K562 (cell line): ENCODE results near the gene BEST3. TPM values are rescaled to one million over a fixed set of nuclear protein-coding genes. Genes with fewer than 3 reads are reported as not detected.

Experiments used
- DEAF1 ChIP-seq: fragments of 450-650 bp; formaldehyde crosslinking; IDR thresholded peaks from 2 replicates; pipeline ENCODE4 v1.4.0; 2020; ENCODE audit warnings: mild to moderate bottlenecking, moderate library complexity
- FOSL1 ChIP-seq: fragments of 200-800 bp; sonication (Bioruptor generic); conservative IDR thresholded peaks from 2 replicates; pipeline ENCODE4 v1.6.1; 2016; ENCODE audit warnings: missing genetic modification characterization, missing compliant biosample characterization
- FOXA3 ChIP-seq, 2 experiments: fragments of 450-650 bp in 1 of 2; sonication (generic) in 1 of 2; formaldehyde crosslinking; IDR thresholded peaks in 1 of 2; conservative IDR thresholded peaks in 1 of 2; 2 replicates each; pipeline versions ENCODE4 v1.4.0 to v1.8.0; 2020 to 2022; ENCODE audit warnings: mild to moderate bottlenecking in 2 of 2, missing genetic modification reagents in 1 of 2
- HMG20A ChIP-seq: fragments of 450-650 bp; formaldehyde crosslinking; conservative IDR thresholded peaks from 2 replicates; pipeline ENCODE4 v1.4.0; 2020; ENCODE audit warnings: mild to moderate bottlenecking, mixed read lengths
- KDM1A ChIP-seq, 2 experiments: fragments of 450-650 bp; IDR thresholded peaks; 2 replicates each; pipeline ENCODE4 v1.6.1; 2016; ENCODE audit warnings: mild to moderate bottlenecking in 2 of 2
- NCOA2 ChIP-seq, 2 experiments: fragments of 450-650 bp; IDR thresholded peaks; 2 replicates each; pipeline ENCODE4 v1.6.1; 2018; ENCODE audit warnings: mild to moderate bottlenecking in 2 of 2, moderate library complexity in 1 of 2; ENCODE audit not compliant: partially characterized antibody in 2 of 2
- NUFIP1 ChIP-seq: fragments of 450-650 bp; IDR thresholded peaks from 2 replicates; pipeline ENCODE4 v1.6.1; 2018; ENCODE audit not compliant: partially characterized antibody
- PKNOX1 ChIP-seq: fragments of 450-650 bp; IDR thresholded peaks from 2 replicates; pipeline ENCODE4 v1.6.1; 2016
- RAD21 ChIP-seq, 2 experiments: fragments of 250-450 bp in 1 of 2; fragments of 450-650 bp in 1 of 2; sonication (Bioruptor Pico) in 1 of 2; formaldehyde crosslinking in 1 of 2; IDR thresholded peaks in 1 of 2; conservative IDR thresholded peaks in 1 of 2; 2 replicates each; pipeline versions ENCODE4 v1.4.0 to v1.8.0; 2020 to 2022; ENCODE audit warnings: mild to moderate bottlenecking in 2 of 2, moderate library complexity in 1 of 2
- RBM14 ChIP-seq: fragments of 200-400 bp; formaldehyde crosslinking; IDR thresholded peaks from 2 replicates; pipeline ENCODE4 v1.6.1; 2018; ENCODE audit warnings: low read depth, mild to moderate bottlenecking, low read length, moderate library complexity, borderline replicate concordance; ENCODE audit not compliant: insufficient read depth
- RBM22 ChIP-seq: fragments of 200-400 bp; formaldehyde crosslinking; IDR thresholded peaks from 2 replicates; pipeline ENCODE4 v1.6.1; 2018; ENCODE audit warnings: low read length, low read depth; ENCODE audit not compliant: poor library complexity, severe bottlenecking
- RBM34 ChIP-seq: fragments of 200-400 bp; formaldehyde crosslinking; IDR thresholded peaks from 2 replicates; pipeline ENCODE4 v1.6.1; 2018; ENCODE audit warnings: low read length, borderline replicate concordance; ENCODE audit not compliant: insufficient read depth
- SETDB1 ChIP-seq: IDR thresholded peaks from one replicate; pipeline ENCODE4 v1.6.1; 2012; ENCODE audit warnings: low read length, control low read depth, inconsistent platforms
- SMARCA4 ChIP-seq: fragments of 450-650 bp; IDR thresholded peaks from 2 replicates; pipeline ENCODE4 v1.6.1; 2016
- SOX6 ChIP-seq: fragments of 450-650 bp; IDR thresholded peaks from 2 replicates; pipeline ENCODE4 v1.6.1; 2014; ENCODE audit warnings: mild to moderate bottlenecking
- STAT6 ChIP-seq: sonication (generic); formaldehyde crosslinking; IDR thresholded peaks from 2 replicates; pipeline ENCODE4 v1.8.1; 2023; ENCODE audit warnings: mild to moderate bottlenecking, missing genetic modification reagents
- ZBTB49 ChIP-seq: sonication (generic); formaldehyde crosslinking; IDR thresholded peaks from 2 replicates; pipeline ENCODE4 v1.8.0; 2022; ENCODE audit warnings: missing genetic modification reagents, mild to moderate bottlenecking, borderline replicate concordance
- ZNF124 ChIP-seq: sonication (generic); formaldehyde crosslinking; IDR thresholded peaks from 2 replicates; pipeline ENCODE4 v1.8.1; 2022; ENCODE audit warnings: missing genetic modification reagents
- ZNF133 ChIP-seq: fragments of 250-450 bp; sonication (Bioruptor Pico); IDR thresholded peaks from 2 replicates; pipeline ENCODE4 v1.4.0; 2020; ENCODE audit warnings: mild to moderate bottlenecking
- ZNF354B ChIP-seq: fragments of 250-450 bp; sonication (Bioruptor Pico); IDR thresholded peaks from 2 replicates; pipeline ENCODE4 v1.4.0; 2020
- ZNF444 ChIP-seq: fragments of 250-450 bp; sonication (Bioruptor Pico); IDR thresholded peaks from 2 replicates; pipeline ENCODE4 v1.4.0; 2020; ENCODE audit warnings: mild to moderate bottlenecking, moderate library complexity
- ZNF766 ChIP-seq: fragments of 200-800 bp; sonication (Bioruptor generic); conservative IDR thresholded peaks from 2 replicates; pipeline ENCODE4 v1.6.1; 2016; ENCODE audit warnings: missing genetic modification characterization, missing compliant biosample characterization
- polyA plus RNA-seq, 8 experiments: library from polyadenylated mRNA; depleted of rRNA in 4 of 8; stranded (reverse) in 5 of 8; unstranded in 3 of 8; fragments of >200 nt; fragmentation: Nextera tagmentation in 2 of 8; fragmentation: Illumina TruSeq in 1 of 8; extraction: Ambion mirVana in 2 of 8; extraction: Trizol in 1 of 8; gene quantifications; 2 replicates each; pipeline versions ENCODE4 v1.2.1 to v1.2.3, GENCODE V29; 2011 to 2014; ENCODE audit warnings: inconsistent platforms in 1 of 8, missing spikeins in 1 of 8
- total RNA-seq, 7 experiments: library from RNA; depleted of rRNA in 6 of 7; stranded (reverse); fragments of >200 nt in 6 of 7; fragmentation: Illumina TruSeq in 2 of 7; extraction: Trizol in 2 of 7; gene quantifications; 2 replicates each; pipeline versions ENCODE4 v1.2.1 to v1.2.3, GENCODE V29; 2011 to 2021; ENCODE audit warnings: low replicate concordance in 1 of 7

The BEST3 gene
- total and polyA plus RNA-seq, 9 of the 15 experiments (the other 6 are each of a cell fraction or from before 2014, with no cell fraction given) = 0.15 TPM; not detected in 8

GRCh38 chr12:69623970-69624369 lies 75.1 kb downstream of the BEST3 start (continued):
- peak; percentile 27; the same call in 1 of the 2 replicates for TF ChIP-seq DEAF1 (CRISPR knock-in tag)
- no peak for TF ChIP-seq RBM34
- no peak for TF ChIP-seq RBM22
- peak in 1 of 2 experiments; percentile 12; a peak in 2 of 4 replicates for TF ChIP-seq RAD21 (CRISPR knock-in tag; conservative IDR thresholded peaks at IDR 0.05 in 1 of 2, IDR thresholded peaks at IDR 0.05 in 1 of 2)
- TF ChIP-seq ZNF124 (CRISPR knock-in tag) = no peak
- TF ChIP-seq ZNF133 (CRISPR knock-in tag) = no peak
- TF ChIP-seq STAT6 (CRISPR knock-in tag) = no peak
- peak; percentile 97 for TF ChIP-seq SOX6
- TF ChIP-seq FOSL1 (tag) = peak; percentile 86
- peak; percentile 44 to 80 for TF ChIP-seq NCOA2 (IDR thresholded peaks at IDR 0.05; ENCODE audit: partially characterized antibody in 2 of 2)
- no peak for TF ChIP-seq FOXA3 (CRISPR knock-in tag; conservative IDR thresholded peaks at IDR 0.05 in 1 of 2, IDR thresholded peaks at IDR 0.05 in 1 of 2)
- peak; percentile 32; the same call in 1 of the 2 replicates for TF ChIP-seq PKNOX1
- peak; percentile 95 for TF ChIP-seq SMARCA4
- no peak for TF ChIP-seq ZNF444 (CRISPR knock-in tag)
- TF ChIP-seq SETDB1 = no peak
- TF ChIP-seq ZBTB49 (CRISPR knock-in tag) = no peak
- no peak for TF ChIP-seq HMG20A (CRISPR knock-in tag)
- no peak for TF ChIP-seq RBM14
- peak; percentile 43 for TF ChIP-seq NUFIP1
- no peak for TF ChIP-seq ZNF354B (CRISPR knock-in tag)
- peak; percentile 97 for TF ChIP-seq ZNF766
- peak; percentile 98 to 99 for TF ChIP-seq KDM1A (IDR thresholded peaks at IDR 0.05)
